Measurements from ENCODE around the gene SPACA9.

SPACA9 gene

GRCh38 chr9:132894862-132895835, 16.5 kb downstream of the SPACA9 start:
- H2AFZ ChIP-seq (ENCODE audit: low read depth, low read length): no peak overlapping the region
- H3K23ac ChIP-seq (ENCODE audit: low read length in 2 of 2): no peak overlapping the region
- H2BK12ac ChIP-seq (ENCODE audit: low read length in 2 of 2): no peak overlapping the region
- H3K79me1 ChIP-seq (replicated peaks; ENCODE audit: low read length, poor library complexity, severe bottlenecking): no peaks in the 10 kb centered on the region
- no peak overlapping the region for H3K9ac ChIP-seq (ENCODE audit: low read length)
- H3K4me2 ChIP-seq (ENCODE audit: low read length, poor library complexity, severe bottlenecking): no peak overlapping the region
- H2AK5ac ChIP-seq (ENCODE audit: low read length, severe bottlenecking): no peak overlapping the region
- H3K36me3 ChIP-seq (ENCODE audit: control insufficient read depth in 1 of 2, insufficient read depth in 2 of 2, low read depth in 1 of 2, low read length in 2 of 2): peaks cover 50 to 95% of the 10 kb centered on the region in 2 experiments
- H4K8ac ChIP-seq (ENCODE audit: low read length): no peak overlapping the region
- no peak overlapping the region for H4K91ac ChIP-seq (ENCODE audit: low read length)
- no peak overlapping the region for H3K14ac ChIP-seq (ENCODE audit: low read length in 2 of 2)
- H3K4me3 ChIP-seq (ENCODE audit: insufficient read depth in 1 of 2, low read depth in 1 of 2, low read length in 2 of 2): no peak overlapping the region
- no peaks in the 10 kb centered on the region for H3K4me1 ChIP-seq (ENCODE audit: control insufficient read depth, insufficient read depth, low read depth, low read length)
- no peaks in the 10 kb centered on the region for H3K9me3 ChIP-seq (ENCODE audit: control insufficient read depth, low read length)
- no peak overlapping the region for H3K27ac ChIP-seq (ENCODE audit: low read length, poor library complexity, severe bottlenecking)
- 84% methylated on average over 9 of the region's 9 CpGs for WGBS
- H3K18ac ChIP-seq (ENCODE audit: low read depth in 1 of 2, low read length in 2 of 2): no peak overlapping the region
- H2BK15ac ChIP-seq (ENCODE audit: low read depth, poor library complexity, severe bottlenecking): no peak overlapping the region
- H2BK5ac ChIP-seq (ENCODE audit: low read depth, low read length, poor library complexity, severe bottlenecking): no peak overlapping the region
- DNase-seq: no peak
- H3K4ac ChIP-seq (ENCODE audit: low read depth in 1 of 2, low read length in 2 of 2): no peak overlapping the region
- no peaks in the 10 kb centered on the region for H3K27me3 ChIP-seq (ENCODE audit: control insufficient read depth in 1 of 2, insufficient read depth in 1 of 2, low read length in 2 of 2)
- no peak overlapping the region for H2BK120ac ChIP-seq (ENCODE audit: low read depth, low read length)

- Histone ChIP-seq H3K18ac (ENCODE audit: low read depth in 1 of 2, low read length in 2 of 2) (no peak overlapping the region), H3K9me3 (ENCODE audit: control insufficient read depth, low read length) (no peaks in the 10 kb centered on the region), H3K23ac (ENCODE audit: low read length in 2 of 2) (no peak overlapping the region), H3K4me3 (ENCODE audit: insufficient read depth in 1 of 2, low read depth in 1 of 2, low read length in 2 of 2) (no peak overlapping the region), H3K27me3 (ENCODE audit: control insufficient read depth in 1 of 2, insufficient read depth in 1 of 2, low read length in 2 of 2) (no peaks in the 10 kb centered on the region), H3K79me1 (replicated peaks; ENCODE audit: low read length, poor library complexity, severe bottlenecking) (no peaks in the 10 kb centered on the region), H3K27ac (ENCODE audit: low read length, poor library complexity, severe bottlenecking) (no peak overlapping the region), H2AFZ (ENCODE audit: low read depth, low read length) (no peak overlapping the region), H3K4ac (ENCODE audit: low read depth in 1 of 2, low read length in 2 of 2) (no peak overlapping the region), H3K9ac (ENCODE audit: low read length) (no peak overlapping the region), H2BK15ac (ENCODE audit: low read depth, poor library complexity, severe bottlenecking) (no peak overlapping the region), H2BK120ac (ENCODE audit: low read depth, low read length) (no peak overlapping the region), H4K91ac (ENCODE audit: low read length) (no peak overlapping the region), H3K4me2 (ENCODE audit: low read length, poor library complexity, severe bottlenecking) (no peak overlapping the region), H3K36me3 (ENCODE audit: control insufficient read depth in 1 of 2, insufficient read depth in 2 of 2, low read depth in 1 of 2, low read length in 2 of 2) (peaks cover 60 to 98% of the 10 kb centered on the region in 2 experiments), H2BK12ac (ENCODE audit: low read length in 2 of 2) (no peak overlapping the region), H2BK5ac (ENCODE audit: low read depth, low read length, poor library complexity, severe bottlenecking) (no peak overlapping the region), H3K4me1 (ENCODE audit: control insufficient read depth, insufficient read depth, low read depth, low read length) (no peaks in the 10 kb centered on the region), H2AK5ac (ENCODE audit: low read length, severe bottlenecking) (no peak overlapping the region), H4K8ac (ENCODE audit: low read length) (no peak overlapping the region), H3K14ac (ENCODE audit: low read length in 2 of 2) (no peak overlapping the region)
- DNase-seq: no peak
- 97% methylated on average over 12 of the region's 13 CpGs for WGBS
Measured at GRCh38 chr9:132896264-132896663, 17.6 kb downstream of the SPACA9 start.

GRCh38 chr9:132896906-132897305, 18.2 kb downstream of the SPACA9 start:
- Histone ChIP-seq H2BK15ac (ENCODE audit: low read depth, poor library complexity, severe bottlenecking) (no peak overlapping the region), H2AK5ac (ENCODE audit: low read length, severe bottlenecking) (no peak overlapping the region), H3K4me1 (ENCODE audit: control insufficient read depth, insufficient read depth, low read depth, low read length) (no peaks in the 10 kb centered on the region), H3K36me3 (ENCODE audit: control insufficient read depth in 1 of 2, insufficient read depth in 2 of 2, low read depth in 1 of 2, low read length in 2 of 2) (peaks cover 62 to 96% of the 10 kb centered on the region in 2 experiments), H2AFZ (ENCODE audit: low read depth, low read length) (no peak overlapping the region), H3K9ac (ENCODE audit: low read length) (peak overlapping the region; percentile 7), H3K4me3 (ENCODE audit: insufficient read depth in 1 of 2, low read depth in 1 of 2, low read length in 2 of 2) (no peak overlapping the region), H3K4ac (ENCODE audit: low read depth in 1 of 2, low read length in 2 of 2) (no peak overlapping the region), H3K27ac (ENCODE audit: low read length, poor library complexity, severe bottlenecking) (no peak overlapping the region), H4K8ac (ENCODE audit: low read length) (no peak overlapping the region), H3K18ac (ENCODE audit: low read depth in 1 of 2, low read length in 2 of 2) (no peak overlapping the region), H3K27me3 (ENCODE audit: control insufficient read depth in 1 of 2, insufficient read depth in 1 of 2, low read length in 2 of 2) (no peaks in the 10 kb centered on the region), H3K9me3 (ENCODE audit: control insufficient read depth, low read length) (no peaks in the 10 kb centered on the region), H3K14ac (ENCODE audit: low read length in 2 of 2) (no peak overlapping the region), H2BK120ac (ENCODE audit: low read depth, low read length) (no peak overlapping the region), H4K91ac (ENCODE audit: low read length) (no peak overlapping the region), H2BK5ac (ENCODE audit: low read depth, low read length, poor library complexity, severe bottlenecking) (no peak overlapping the region), H3K4me2 (ENCODE audit: low read length, poor library complexity, severe bottlenecking) (no peak overlapping the region), H3K23ac (ENCODE audit: low read length in 2 of 2) (no peak overlapping the region), H3K79me1 (replicated peaks; ENCODE audit: low read length, poor library complexity, severe bottlenecking) (peaks cover 4% of the 10 kb centered on the region), H2BK12ac (ENCODE audit: low read length in 2 of 2) (no peak overlapping the region)
- WGBS: 95% methylated on average over 6 of the region's 6 CpGs
- DNase-seq: no peak

GRCh38 chr9:132898051-132898450, 19.4 kb downstream of the SPACA9 start:
- Histone ChIP-seq H2BK5ac (ENCODE audit: low read depth, low read length, poor library complexity, severe bottlenecking) (no peak overlapping the region), H2AFZ (ENCODE audit: low read depth, low read length) (no peak overlapping the region), H3K9me3 (ENCODE audit: control insufficient read depth, low read length) (no peaks in the 10 kb centered on the region), H4K8ac (ENCODE audit: low read length) (no peak overlapping the region), H3K4ac (ENCODE audit: low read depth in 1 of 2, low read length in 2 of 2) (no peak overlapping the region), H3K14ac (ENCODE audit: low read length in 2 of 2) (no peak overlapping the region), H3K27ac (ENCODE audit: low read length, poor library complexity, severe bottlenecking) (no peak overlapping the region), H2BK15ac (ENCODE audit: low read depth, poor library complexity, severe bottlenecking) (no peak overlapping the region), H2BK12ac (ENCODE audit: low read length in 2 of 2) (no peak overlapping the region), H3K4me1 (ENCODE audit: control insufficient read depth, insufficient read depth, low read depth, low read length) (no peaks in the 10 kb centered on the region), H3K4me2 (ENCODE audit: low read length, poor library complexity, severe bottlenecking) (no peak overlapping the region), H3K27me3 (ENCODE audit: control insufficient read depth in 1 of 2, insufficient read depth in 1 of 2, low read length in 2 of 2) (no peaks in the 10 kb centered on the region), H2BK120ac (ENCODE audit: low read depth, low read length) (no peak overlapping the region), H3K4me3 (ENCODE audit: insufficient read depth in 1 of 2, low read depth in 1 of 2, low read length in 2 of 2) (no peak overlapping the region), H4K91ac (ENCODE audit: low read length) (no peak overlapping the region), H3K18ac (ENCODE audit: low read depth in 1 of 2, low read length in 2 of 2) (no peak overlapping the region), H3K23ac (ENCODE audit: low read length in 2 of 2) (no peak overlapping the region), H3K79me1 (replicated peaks; ENCODE audit: low read length, poor library complexity, severe bottlenecking) (peaks cover 4% of the 10 kb centered on the region), H3K9ac (ENCODE audit: low read length) (no peak overlapping the region), H2AK5ac (ENCODE audit: low read length, severe bottlenecking) (no peak overlapping the region), H3K36me3 (ENCODE audit: control insufficient read depth in 1 of 2, insufficient read depth in 2 of 2, low read depth in 1 of 2, low read length in 2 of 2) (peaks cover 58 to 95% of the 10 kb centered on the region in 2 experiments)
- WGBS: 96% methylated on average over 5 of the region's 7 CpGs
- DNase-seq: no peak

Data from mesenchymal stem cell (in vitro differentiated cells and primary cell).